H1 (cell line): ENCODE data around the gene TMUB2. TPM values are rescaled to one million over a fixed set of nuclear protein-coding genes. Genes with fewer than 3 reads are reported as not detected.

Source experiments
- CTBP2 ChIP-seq: IDR thresholded peaks from 2 replicates; pipeline ENCODE4 v1.7.0; 2011; ENCODE audit warnings: borderline replicate concordance, mild to moderate bottlenecking, moderate library complexity, mixed read lengths, low read length; ENCODE audit not compliant: insufficient read depth, insufficient read length
- E2F6 ChIP-seq: IDR thresholded peaks from 2 replicates; pipeline ENCODE4 v1.6.1; 2012; ENCODE audit warnings: inconsistent platforms
- SIN3A ChIP-seq, 2 experiments: IDR thresholded peaks in 1 of 2; conservative IDR thresholded peaks in 1 of 2; 2 replicates each; pipeline ENCODE4 v1.6.1; 2011 to 2012; ENCODE audit warnings: low read length in 2 of 2, improper control_type of control experiment in 1 of 2, low read depth in 1 of 2, mild to moderate bottlenecking in 1 of 2
- SUZ12 ChIP-seq: fragments of 200-600 bp; sonication (generic); IDR thresholded peaks from 2 replicates; pipeline ENCODE4 v1.6.1; 2012; ENCODE audit warnings: mild to moderate bottlenecking, inconsistent platforms, low read length, moderate library complexity, mixed read lengths
- TAF1 ChIP-seq: IDR thresholded peaks from 2 replicates; pipeline ENCODE4 v1.6.1; 2011; ENCODE audit warnings: mild to moderate bottlenecking, low read depth, low read length
- TEAD4 ChIP-seq: IDR thresholded peaks from 2 replicates; pipeline ENCODE4 v1.6.1; 2012; ENCODE audit warnings: low read depth, low read length, inconsistent platforms, mixed read lengths
- USF2 ChIP-seq: IDR thresholded peaks from 2 replicates; pipeline ENCODE4 v1.6.1; 2011; ENCODE audit warnings: low read length, improper control_type of control experiment
- polyA plus RNA-seq, 7 experiments: library from polyadenylated mRNA; depleted of rRNA in 3 of 7; stranded (reverse) in 5 of 7; unstranded in 2 of 7; fragments of >200 nt in 5 of 7; fragments of 200-250 nt in 2 of 7; gene quantifications; 1 replicate in 5 of 7; 2 replicates in 1 of 7; 4 replicates in 1 of 7; pipeline versions ENCODE4 v1.2.1 to v1.2.3, GENCODE V29; 2011 to 2013; ENCODE audit warnings: missing spikeins in 2 of 7, mixed read lengths in 2 of 7
- total RNA-seq: library from RNA; stranded (reverse); fragmentation: NEBNext Ultra II Directional; extraction: Animal tissue kit (Norgen Biotek cat#: 25700); gene quantifications from 2 replicates; pipeline ENCODE4 v1.2.1, GENCODE V29; 2021

Gene TMUB2
- total and polyA plus RNA-seq, 2 of the 8 experiments (the other 6 are each of a cell fraction or from before 2014, with no cell fraction given) = 18.5 to 30.5 TPM

GRCh38 chr17:44204441-44204882 lies 17.7 kb downstream of the TMUB2 start (continued):
- TF ChIP-seq SIN3A (conservative IDR thresholded peaks at IDR 0.05 in 1 of 2, IDR thresholded peaks at IDR 0.05 in 1 of 2; ENCODE audit: low read depth in 1 of 2, low read length in 2 of 2) (no peak), E2F6 (no peak), CTBP2 (no peak), TAF1 (no peak), SUZ12 (no peak), TEAD4 (no peak), USF2 (no peak)
